A673 (cell line): ENCODE results near the gene LDB2.

Experiments
- EZH2 ChIP-seq: fragments of 200-600 bp; sonication (generic); IDR thresholded peaks from 2 replicates; pipeline ENCODE4 v1.6.1; 2017; ENCODE audit warnings: borderline replicate concordance, low read depth, mild to moderate bottlenecking, mixed read lengths, antibody characterized with exemption, low read length; ENCODE audit not compliant: poor library complexity, severe bottlenecking
- TF ChIP-seq, protein P1 (sequence below): fragments of 300-800, 200-600 bp; sonication (generic); conservative IDR thresholded peaks from 2 replicates; pipeline ENCODE4 v1.5.1; 2017; ENCODE audit warnings: low read depth, mild to moderate bottlenecking, antibody characterized with exemption, low read length, moderate library complexity, mixed read lengths

DNA sequence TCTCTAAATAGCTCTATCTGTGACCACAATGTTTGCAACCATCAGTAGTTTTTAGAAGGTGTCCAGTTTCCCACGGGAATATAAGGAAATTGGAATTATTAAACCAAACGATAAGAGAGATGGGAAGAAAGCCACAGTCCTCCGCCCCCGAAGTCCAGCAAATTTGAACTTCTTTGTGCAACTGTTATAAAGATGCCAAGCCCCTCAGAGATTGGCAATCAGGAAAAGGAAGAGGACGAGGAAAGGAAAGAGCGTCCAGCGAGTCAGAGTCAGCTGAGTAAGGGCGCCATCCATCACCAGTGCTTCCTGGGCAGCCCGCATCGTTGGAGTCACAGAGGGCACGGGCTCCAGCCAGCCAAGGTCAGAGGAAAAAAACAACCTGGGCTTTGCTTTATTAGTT is 35.7 kb downstream of the LDB2 start:
- no peak for TF ChIP-seq EZH2
- TF ChIP-seq, protein P1, sequence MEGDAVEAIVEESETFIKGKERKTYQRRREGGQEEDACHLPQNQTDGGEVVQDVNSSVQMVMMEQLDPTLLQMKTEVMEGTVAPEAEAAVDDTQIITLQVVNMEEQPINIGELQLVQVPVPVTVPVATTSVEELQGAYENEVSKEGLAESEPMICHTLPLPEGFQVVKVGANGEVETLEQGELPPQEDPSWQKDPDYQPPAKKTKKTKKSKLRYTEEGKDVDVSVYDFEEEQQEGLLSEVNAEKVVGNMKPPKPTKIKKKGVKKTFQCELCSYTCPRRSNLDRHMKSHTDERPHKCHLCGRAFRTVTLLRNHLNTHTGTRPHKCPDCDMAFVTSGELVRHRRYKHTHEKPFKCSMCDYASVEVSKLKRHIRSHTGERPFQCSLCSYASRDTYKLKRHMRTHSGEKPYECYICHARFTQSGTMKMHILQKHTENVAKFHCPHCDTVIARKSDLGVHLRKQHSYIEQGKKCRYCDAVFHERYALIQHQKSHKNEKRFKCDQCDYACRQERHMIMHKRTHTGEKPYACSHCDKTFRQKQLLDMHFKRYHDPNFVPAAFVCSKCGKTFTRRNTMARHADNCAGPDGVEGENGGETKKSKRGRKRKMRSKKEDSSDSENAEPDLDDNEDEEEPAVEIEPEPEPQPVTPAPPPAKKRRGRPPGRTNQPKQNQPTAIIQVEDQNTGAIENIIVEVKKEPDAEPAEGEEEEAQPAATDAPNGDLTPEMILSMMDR: no peak
